Prostate gland (tissue), 2 donors: ENCODE results near the gene IL32. TPM values are rescaled to one million over a fixed set of nuclear protein-coding genes. Genes with fewer than 3 reads are reported as not detected.

Experiments used
- DNase-seq: peaks from one replicate; pipeline ENCODE4 v3.0.0-alpha.2; 2019; ENCODE audit warnings: low spot score
- H3K27ac ChIP-seq, 2 donors: fragments of 200-600 bp; sonication (generic); 2 replicates each; pipeline ENCODE4 v1.5.1; 2017 to 2019
- H3K27me3 ChIP-seq: fragments of 200-600 bp; sonication (generic); replicated peaks from 2 replicates; pipeline ENCODE4 v1.5.1; 2019; ENCODE audit not compliant: insufficient read depth
- H3K36me3 ChIP-seq, 2 donors: fragments of 200-600 bp; sonication (generic); 1 replicate in 1 of 2; 2 replicates in 1 of 2; pipeline versions ENCODE4 v1.5.1 to v1.8.1; 2017 to 2019
- H3K4me1 ChIP-seq: fragments of 200-600 bp; sonication (generic); replicated peaks from 2 replicates; pipeline ENCODE4 v1.5.1; 2019
- H3K4me3 ChIP-seq, 2 donors: fragments of 200-600 bp; sonication (generic); 2 replicates each; pipeline ENCODE4 v1.5.1; 2017 to 2019
- H3K9me3 ChIP-seq: fragments of 200-600 bp; sonication (generic); 2 replicates; pipeline ENCODE4 v1.5.1; 2017
- POLR2A ChIP-seq: fragments of 450-650 bp; IDR thresholded peaks from one replicate; pipeline ENCODE4 v1.6.1; 2016; ENCODE audit warnings: antibody characterized with exemption, mild to moderate bottlenecking
- POLR2AphosphoS5 ChIP-seq: sonication (generic); formaldehyde crosslinking; IDR thresholded peaks from one replicate; pipeline ENCODE4 v1.6.1; 2017; ENCODE audit warnings: antibody characterized with exemption
- WGBS: methylation state at CpG from one replicate; pipeline ENCODE4 v1.1.5; 2018; 5-methylcytosine and 5-hydroxymethylcytosine counted together
- intact Hi-C: fragments of 100-400 bp; cut with DNase I; formaldehyde crosslinking; loops from one replicate; pipeline ENCODE4 v1.14.2; 2022
- total RNA-seq, 2 donors: library from RNA; depleted of rRNA; stranded (reverse); fragments of >200 nt; gene quantifications; one replicate each; pipeline ENCODE4 v1.1.0, GENCODE V29; 2016
- TF ChIP-seq, protein P1 (sequence below), 4 experiments: fragments of 200-600 bp in 2 of 4; fragments of 450-650 bp in 2 of 4; sonication (generic) in 2 of 4; IDR thresholded peaks; 1 replicate in 3 of 4; 2 replicates in 1 of 4; pipeline ENCODE4 v1.5.1; 2016 to 2019; ENCODE audit warnings: antibody characterized with exemption in 4 of 4, mild to moderate bottlenecking in 2 of 4, moderate library complexity in 2 of 4

IL32 gene
- total RNA-seq, 2 donors from 2014 or later: 13.5 to 33.3 TPM

DNA sequence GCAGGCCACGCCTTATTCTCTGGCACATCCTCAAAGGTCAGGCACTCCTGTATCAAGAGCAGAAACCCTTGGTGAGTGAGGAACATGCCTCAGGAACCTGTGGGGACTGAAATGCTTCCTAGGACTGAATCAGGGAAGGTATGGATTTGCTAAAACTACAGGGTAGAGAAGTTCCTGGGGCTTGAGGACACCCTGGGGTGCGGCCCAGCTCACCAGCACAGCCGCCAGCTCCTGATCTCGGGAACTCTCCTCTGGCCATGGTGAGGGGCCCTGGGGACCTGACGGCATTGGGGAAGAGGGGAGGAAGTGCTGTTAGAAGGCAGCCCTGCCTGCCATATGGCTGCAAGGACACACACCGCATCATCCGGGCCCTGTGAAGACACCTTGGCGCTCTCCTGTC is 26.1 kb downstream of the IL32 start:
- no peaks in the 10 kb centered on the region for H3K9me3 ChIP-seq
- no peak overlapping the region for H3K27ac ChIP-seq
- intact Hi-C loops: no loop called here
- TF ChIP-seq POLR2A: no peak
- TF ChIP-seq POLR2AphosphoS5: no peak
- TF ChIP-seq, protein P1, sequence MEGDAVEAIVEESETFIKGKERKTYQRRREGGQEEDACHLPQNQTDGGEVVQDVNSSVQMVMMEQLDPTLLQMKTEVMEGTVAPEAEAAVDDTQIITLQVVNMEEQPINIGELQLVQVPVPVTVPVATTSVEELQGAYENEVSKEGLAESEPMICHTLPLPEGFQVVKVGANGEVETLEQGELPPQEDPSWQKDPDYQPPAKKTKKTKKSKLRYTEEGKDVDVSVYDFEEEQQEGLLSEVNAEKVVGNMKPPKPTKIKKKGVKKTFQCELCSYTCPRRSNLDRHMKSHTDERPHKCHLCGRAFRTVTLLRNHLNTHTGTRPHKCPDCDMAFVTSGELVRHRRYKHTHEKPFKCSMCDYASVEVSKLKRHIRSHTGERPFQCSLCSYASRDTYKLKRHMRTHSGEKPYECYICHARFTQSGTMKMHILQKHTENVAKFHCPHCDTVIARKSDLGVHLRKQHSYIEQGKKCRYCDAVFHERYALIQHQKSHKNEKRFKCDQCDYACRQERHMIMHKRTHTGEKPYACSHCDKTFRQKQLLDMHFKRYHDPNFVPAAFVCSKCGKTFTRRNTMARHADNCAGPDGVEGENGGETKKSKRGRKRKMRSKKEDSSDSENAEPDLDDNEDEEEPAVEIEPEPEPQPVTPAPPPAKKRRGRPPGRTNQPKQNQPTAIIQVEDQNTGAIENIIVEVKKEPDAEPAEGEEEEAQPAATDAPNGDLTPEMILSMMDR (IDR thresholded peaks at IDR 0.05): no peak
- H3K27me3 ChIP-seq: no peaks in the 10 kb centered on the region
- 86% methylated on average over 8 of the region's 8 CpGs for WGBS
- no peak for DNase-seq
- H3K4me1 ChIP-seq: no peaks in the 10 kb centered on the region
- H3K36me3 ChIP-seq: no peaks in the 10 kb centered on the region
- H3K4me3 ChIP-seq: no peak overlapping the region

DNA sequence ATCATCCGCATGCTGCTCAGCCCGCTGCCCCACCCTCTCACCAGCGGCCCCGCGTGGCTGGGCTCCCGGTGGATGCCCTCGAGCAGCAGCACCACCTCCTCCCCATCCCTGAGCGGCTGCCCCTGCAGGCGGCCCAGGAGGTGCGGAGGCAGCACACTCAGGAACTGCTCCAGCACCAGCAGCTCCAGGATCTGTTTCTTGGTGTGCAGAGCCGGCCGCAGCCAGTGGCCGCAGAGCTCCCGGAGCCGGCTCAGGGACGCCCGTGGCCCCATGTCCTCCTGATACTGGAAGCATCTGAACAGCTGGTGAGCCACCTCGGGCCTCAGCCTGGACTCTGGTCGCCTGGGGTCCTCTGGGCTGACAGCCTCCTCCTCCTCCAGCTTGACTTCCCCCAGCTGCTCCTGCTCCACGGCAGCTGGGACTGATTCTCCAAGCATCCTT is 27.1 kb downstream of the IL32 start:
- Histone ChIP-seq H3K4me3 (no peak overlapping the region), H3K36me3 (no peaks in the 10 kb centered on the region), H3K4me1 (no peaks in the 10 kb centered on the region), H3K9me3 (no peaks in the 10 kb centered on the region), H3K27me3 (no peaks in the 10 kb centered on the region), H3K27ac (no peak overlapping the region)
- DNase-seq: no peak
- intact Hi-C loops: no loop called here
- TF ChIP-seq POLR2AphosphoS5 (no peak), POLR2A (no peak)
- TF ChIP-seq, protein P1 (IDR thresholded peaks at IDR 0.05): no peak
- WGBS: 66% methylated on average over 20 of the region's 20 CpGs

DNA sequence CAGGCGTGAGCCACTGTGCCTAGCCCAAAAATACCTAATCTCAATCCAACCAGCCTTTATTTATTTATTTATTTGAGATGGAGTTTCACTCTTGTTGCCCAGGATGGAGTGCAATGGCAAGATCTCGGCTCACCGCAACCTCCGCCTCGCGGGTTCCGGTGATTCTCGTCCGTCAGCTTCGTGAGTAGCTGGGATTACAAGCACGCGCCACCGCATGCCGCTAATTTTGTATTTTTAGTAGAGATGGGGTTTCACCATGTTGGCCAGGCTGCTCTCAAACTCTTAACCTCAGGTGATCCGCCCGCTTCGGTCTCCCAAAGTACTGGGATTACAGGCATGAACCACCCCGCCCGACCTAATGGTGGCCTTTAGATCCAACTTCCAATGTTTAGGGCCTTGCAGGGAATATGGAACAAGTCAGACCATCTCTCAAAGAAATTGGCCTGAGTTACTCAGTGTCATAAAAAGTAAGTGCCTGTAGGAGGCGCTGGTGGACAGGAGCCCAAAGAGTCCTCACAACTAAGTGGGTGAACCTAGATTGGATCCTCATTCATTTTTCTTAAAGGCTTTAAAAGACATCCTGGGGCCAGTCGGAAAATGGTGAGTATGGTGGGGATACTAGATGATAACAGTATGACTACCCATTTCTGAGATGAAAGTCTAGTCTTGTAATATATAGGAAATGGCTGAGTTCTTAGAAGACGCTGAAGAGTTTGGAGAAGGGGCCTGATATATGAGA is 29.0 kb downstream of the IL32 start:
- intact Hi-C loops: no loop called here
- H3K9me3 ChIP-seq: no peaks in the 10 kb centered on the region
- TF ChIP-seq, protein P1 (IDR thresholded peaks at IDR 0.05): peak in 3 of 4 experiments; percentile 13 to 19 (median 14)
- TF ChIP-seq POLR2AphosphoS5 (no peak), POLR2A (no peak)
- DNase-seq: no peak
- H3K27me3 ChIP-seq: no peaks in the 10 kb centered on the region
- WGBS: 93% methylated on average over 22 of the region's 22 CpGs
- H3K4me1 ChIP-seq: no peaks in the 10 kb centered on the region
- H3K27ac ChIP-seq: no peak overlapping the region
- H3K4me3 ChIP-seq: no peak overlapping the region
- no peaks in the 10 kb centered on the region for H3K36me3 ChIP-seq

DNA sequence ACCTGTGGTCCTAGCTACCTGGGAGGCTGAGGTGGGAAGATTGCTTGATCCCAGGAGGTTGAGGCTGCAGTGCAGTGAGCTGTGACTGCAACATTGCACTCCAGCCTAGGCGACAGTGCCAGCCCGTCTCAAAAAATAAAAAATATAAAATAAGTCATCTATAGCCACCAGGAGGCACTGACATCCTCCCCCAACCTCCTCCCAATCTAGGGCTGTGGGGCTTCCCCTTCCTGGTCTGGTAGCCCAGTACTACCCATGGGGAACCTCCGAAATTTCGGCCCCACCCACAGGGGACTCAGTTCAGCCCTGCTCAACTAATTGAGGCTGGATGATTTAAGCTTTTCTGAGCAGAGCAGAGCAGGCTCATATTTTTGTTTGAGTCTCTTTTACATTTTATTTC is 30.4 kb downstream of the IL32 start:
- intact Hi-C loops: no loop called here
- no peak for DNase-seq
- Histone ChIP-seq H3K27me3 (no peaks in the 10 kb centered on the region), H3K4me3 (no peak overlapping the region), H3K9me3 (no peaks in the 10 kb centered on the region), H3K36me3 (no peaks in the 10 kb centered on the region), H3K4me1 (no peaks in the 10 kb centered on the region), H3K27ac (no peak overlapping the region)
- TF ChIP-seq, protein P1 (IDR thresholded peaks at IDR 0.05): no peak
- TF ChIP-seq POLR2A (no peak), POLR2AphosphoS5 (no peak)
- 60% methylated on average over 4 of the region's 4 CpGs for WGBS

DNA sequence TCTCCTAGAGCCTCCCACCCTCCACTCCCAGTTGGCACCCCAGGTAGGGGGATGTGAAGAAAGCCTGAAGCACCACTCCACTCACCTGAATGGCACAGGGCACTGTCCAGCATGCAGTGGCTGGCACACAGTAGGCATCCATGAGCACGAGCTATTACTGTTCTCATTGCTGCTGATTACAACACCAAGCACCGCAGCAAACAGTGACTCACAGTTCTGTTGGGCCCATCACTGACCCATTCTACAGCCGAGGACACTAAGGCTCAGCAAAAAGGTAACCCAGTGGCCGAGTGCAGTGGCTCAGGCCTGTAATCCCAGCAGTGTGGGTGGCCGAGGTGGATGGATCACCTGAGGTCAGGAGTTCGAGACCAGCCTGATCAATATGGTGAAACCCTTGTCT is 30.9 kb downstream of the IL32 start:
- 90% methylated on average over 6 of the region's 6 CpGs for WGBS
- intact Hi-C loops: no loop called here
- TF ChIP-seq, protein P1 (IDR thresholded peaks at IDR 0.05): no peak
- TF ChIP-seq POLR2AphosphoS5 (no peak), POLR2A (no peak)
- no peaks in the 10 kb centered on the region for H3K9me3 ChIP-seq
- DNase-seq: no peak
- no peak overlapping the region for H3K27ac ChIP-seq
- H3K27me3 ChIP-seq: no peaks in the 10 kb centered on the region
- no peaks in the 10 kb centered on the region for H3K36me3 ChIP-seq
- no peak overlapping the region for H3K4me3 ChIP-seq
- no peaks in the 10 kb centered on the region for H3K4me1 ChIP-seq
